Endothelial cell of umbilical vein (primary cell): ENCODE measurements around the gene OR1N2. TPM values are rescaled to one million over a fixed set of nuclear protein-coding genes. Genes with fewer than 3 reads are reported as not detected.

Experiments
- BruUV-seq: library from RNA; stranded (reverse); fragments of 400-500 nt; replicated peaks from 2 replicates; lab custom pipeline; 2021; lab: Mats Ljungman, UMichigan
- CTCF ChIA-PET: fragments of 300-600, 350-600 bp; sonication (Branson Sonifier 250); formaldehyde crosslinking; loops from one replicate; lab custom pipeline; 2021; ENCODE audit warnings: antibody characterized with exemption, inconsistent platforms; lab: Charles Lee
- POLR2A ChIA-PET: fragments of 300-600, 350-600 bp; sonication (Branson Sonifier 250); formaldehyde crosslinking; loops from one replicate; lab custom pipeline; 2021; ENCODE audit warnings: antibody characterized with exemption, inconsistent platforms; lab: Charles Lee
- DNase-seq: peaks from one replicate; pipeline ENCODE4 v3.0.0-alpha.2; 2011; ENCODE audit warnings: low read depth, low spot score
- FAIRE-seq: peaks from 2 replicates; lab custom pipeline; 2011; peaks lifted over from hg19 to GRCh38; lab: Jason Lieb, UNC
- H2AFZ ChIP-seq: 2 replicates; pipeline ENCODE4 v1.6.0; 2012; ENCODE audit warnings: low read depth, low read length, control low read depth, inconsistent platforms
- H3K27ac ChIP-seq: 2 replicates; pipeline ENCODE4 v1.5.1; 2011; ENCODE audit warnings: low read depth, mild to moderate bottlenecking, control low read depth, low read length, moderate library complexity; ENCODE audit not compliant: insufficient read depth
- H3K27me3 ChIP-seq, 2 experiments: 2 replicates each; pipeline versions ENCODE4 v1.6.0 to v1.6.1; 2011; ENCODE audit warnings: low read length in 2 of 2, mixed read lengths in 1 of 2; ENCODE audit not compliant: control insufficient read depth in 2 of 2, insufficient read depth in 2 of 2
- H3K36me3 ChIP-seq, 2 experiments: 2 replicates in 1 of 2; 3 replicates in 1 of 2; pipeline ENCODE4 v1.5.1; 2011; ENCODE audit warnings: low read length in 2 of 2, mild to moderate bottlenecking in 1 of 2, moderate library complexity in 1 of 2; ENCODE audit not compliant: control insufficient read depth in 2 of 2, insufficient read depth in 2 of 2; ENCODE audit errors: extremely low read depth in 1 of 2
- H3K4me1 ChIP-seq: 3 replicates; pipeline ENCODE4 v1.5.1; 2011; ENCODE audit warnings: mild to moderate bottlenecking, low read length; ENCODE audit not compliant: control insufficient read depth, insufficient read depth; ENCODE audit errors: extremely low read depth
- H3K4me2 ChIP-seq: 2 replicates; pipeline ENCODE4 v1.6.1; 2011; ENCODE audit warnings: low read length, control low read depth, mixed read lengths; ENCODE audit not compliant: insufficient read depth
- H3K4me3 ChIP-seq, 3 experiments: fragments of 200-600 bp in 1 of 3; sonication (generic), shearing (Covaris generic) in 1 of 3; replicated peaks in 1 of 3; 2 replicates each; pipeline ENCODE4 v1.5.1; 2011 to 2016; ENCODE audit warnings: control low read depth in 3 of 3, low read length in 3 of 3, mild to moderate bottlenecking in 2 of 3, inconsistent platforms in 1 of 3, low read depth in 1 of 3, moderate library complexity in 1 of 3; ENCODE audit not compliant: insufficient read depth in 1 of 3
- H3K79me2 ChIP-seq: 2 replicates; pipeline ENCODE4 v1.6.0; 2012; ENCODE audit warnings: low read length, inconsistent platforms; ENCODE audit not compliant: control insufficient read depth, insufficient read depth
- H3K9ac ChIP-seq: replicated peaks from 2 replicates; pipeline ENCODE3; 2011; ENCODE audit warnings: low read length, control low read depth; ENCODE audit not compliant: insufficient read depth; ENCODE audit errors: extremely low read depth
- H3K9me1 ChIP-seq: replicated peaks from 3 replicates; pipeline ENCODE4 v1.6.0; 2011; ENCODE audit warnings: mild to moderate bottlenecking, low read length; ENCODE audit not compliant: control insufficient read depth, insufficient read depth; ENCODE audit errors: extremely low read depth
- H3K9me3 ChIP-seq: replicated peaks from 2 replicates; pipeline ENCODE4 v1.5.1; 2012; ENCODE audit warnings: low read length, inconsistent platforms; ENCODE audit not compliant: control insufficient read depth, insufficient read depth
- H4K20me1 ChIP-seq: replicated peaks from 2 replicates; pipeline ENCODE3; 2011; ENCODE audit warnings: mild to moderate bottlenecking, low read length; ENCODE audit not compliant: control insufficient read depth, insufficient read depth; ENCODE audit errors: extremely low read depth
- EZH2 ChIP-seq: IDR thresholded peaks from 2 replicates; pipeline ENCODE4 v1.6.1; 2012; ENCODE audit warnings: borderline replicate concordance, low read depth, mild to moderate bottlenecking, moderate library complexity, low read length, inconsistent platforms; ENCODE audit not compliant: severe bottlenecking
- FOS ChIP-seq: IDR thresholded peaks from 2 replicates; pipeline ENCODE4 v1.6.1; 2011; ENCODE audit warnings: mild to moderate bottlenecking, low read length, moderate library complexity, borderline replicate concordance; ENCODE audit not compliant: insufficient read depth
- GATA2 ChIP-seq: IDR thresholded peaks from 2 replicates; pipeline ENCODE4 v1.7.0; 2011; ENCODE audit warnings: low read depth, mild to moderate bottlenecking, moderate library complexity, mixed read lengths, low read length; ENCODE audit not compliant: insufficient read length, insufficient read depth
- JUN ChIP-seq: IDR thresholded peaks from 2 replicates; pipeline ENCODE4 v1.6.1; 2011; ENCODE audit warnings: borderline replicate concordance, low read depth; ENCODE audit not compliant: insufficient read length, insufficient read depth
- MAX ChIP-seq: IDR thresholded peaks from 2 replicates; pipeline ENCODE4 v1.6.1; 2011; ENCODE audit not compliant: insufficient read depth, insufficient read length
- MYC ChIP-seq: IDR thresholded peaks from one replicate; pipeline ENCODE4 v1.6.1; 2011; ENCODE audit warnings: mild to moderate bottlenecking, low read depth, low read length
- POLR2A ChIP-seq: IDR thresholded peaks from 2 replicates; pipeline ENCODE4 v1.6.1; 2012; ENCODE audit warnings: low read depth, mild to moderate bottlenecking, control low read depth, low read length
- POLR2AphosphoS5 ChIP-seq: IDR thresholded peaks from 2 replicates; pipeline ENCODE4 v1.6.1; 2012; ENCODE audit warnings: low read depth, mild to moderate bottlenecking, control low read depth, low read length, moderate library complexity; ENCODE audit not compliant: insufficient read depth
- dilution Hi-C: fragments of 300-500 bp; cut with MboI; formaldehyde crosslinking; loops from one replicate; pipeline ENCODE4 v1.15.0; 2019; ENCODE audit warnings: low sequenced_read_pairs; ENCODE audit not compliant: extremely low pct_ligation_motif_present
- intact Hi-C: fragments of 100-400 bp; cut with micrococcal nuclease; formaldehyde crosslinking; loops from one replicate; pipeline ENCODE4 v1.10.0; 2022
- polyA plus RNA-seq, 4 experiments: library from polyadenylated mRNA; depleted of rRNA in 3 of 4; stranded (reverse) in 3 of 4; unstranded in 1 of 4; fragments of >200 nt; gene quantifications; 2 replicates each; pipeline versions ENCODE4 v1.2.1 to v1.2.3, GENCODE V29; 2011 to 2012; ENCODE audit warnings: missing spikeins in 1 of 4
- total RNA-seq: library from RNA; stranded (reverse); gene quantifications from 2 replicates; pipeline ENCODE4 v1.2.3, GENCODE V29; 2021
- TF ChIP-seq, protein P1 (sequence below), 2 donors: IDR thresholded peaks; 1 replicate in 1 of 2; 2 replicates in 1 of 2; pipeline ENCODE4 v1.5.1; 2011; ENCODE audit warnings: low read length in 2 of 2, mild to moderate bottlenecking in 2 of 2, moderate library complexity in 2 of 2, control low read depth in 1 of 2, inconsistent platforms in 1 of 2, low read depth in 1 of 2; ENCODE audit not compliant: insufficient read depth in 1 of 2; ENCODE audit errors: extremely low read depth in 1 of 2

OR1N2 gene
- total and polyA plus RNA-seq, 2 donors (not counting 3 experiments of a cell fraction or from before 2014, with no cell fraction given), result not detected

DNA sequence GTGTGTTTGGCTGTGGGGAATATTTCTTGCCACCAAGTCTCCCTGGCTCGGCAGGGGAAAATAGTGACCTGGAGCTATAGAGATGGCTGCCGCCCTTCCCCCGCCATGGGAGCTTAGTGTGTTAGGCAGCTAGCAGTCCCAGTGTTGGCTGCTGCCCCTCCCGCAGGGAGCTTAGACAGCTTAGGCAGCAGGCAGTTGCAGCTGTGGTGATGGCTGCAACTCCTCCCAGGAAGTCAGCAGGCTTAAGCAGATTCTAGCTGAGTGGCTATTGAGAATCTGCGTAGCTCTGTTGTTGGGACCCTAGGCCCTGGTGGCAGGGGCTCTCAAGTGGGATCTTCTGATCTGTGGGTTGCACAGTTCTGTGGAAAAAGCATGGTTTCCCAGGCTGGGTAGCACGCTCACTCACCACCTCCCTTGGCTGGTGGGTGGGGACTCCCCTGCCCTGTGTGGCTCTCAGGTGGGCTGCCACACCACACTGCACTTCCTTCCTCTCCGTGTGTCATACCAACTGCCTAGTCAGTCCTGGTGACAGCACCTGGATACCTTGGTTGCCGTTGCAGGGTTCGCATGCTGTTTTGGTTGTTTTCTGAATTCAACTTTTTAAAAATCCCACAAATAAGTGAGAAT, 9.3 kb downstream of the OR1N2 start:
- H3K27me3 ChIP-seq, result no peaks in the 10 kb centered on the region
- H3K4me1 ChIP-seq, result no peaks in the 10 kb centered on the region
- no peaks in the 10 kb centered on the region for H3K36me3 ChIP-seq
- H3K27ac ChIP-seq, result no peak overlapping the region
- TF ChIP-seq GATA2 (no peak), EZH2 (no peak), MAX (no peak), POLR2A (no peak)
- no peaks in the 10 kb centered on the region for H4K20me1 ChIP-seq
- H3K9ac ChIP-seq, result no peak overlapping the region
- H3K9me1 ChIP-seq, result no peaks in the 10 kb centered on the region
- BruUV-seq, result no TSS peak
- H3K4me2 ChIP-seq, result no peak overlapping the region
- H3K4me3 ChIP-seq, result no peak overlapping the region
- no peaks in the 10 kb centered on the region for H3K9me3 ChIP-seq
- dilution Hi-C loops, result no loop called here
- no peak overlapping the region for H2AFZ ChIP-seq
- intact Hi-C loops, result no loop called here
- POLR2A ChIA-PET, result no interaction called here
- CTCF ChIA-PET, result no interaction called here
- no peaks in the 10 kb centered on the region for H3K79me2 ChIP-seq
- DNase-seq, result no peak
- FAIRE-seq, result no peak

DNA sequence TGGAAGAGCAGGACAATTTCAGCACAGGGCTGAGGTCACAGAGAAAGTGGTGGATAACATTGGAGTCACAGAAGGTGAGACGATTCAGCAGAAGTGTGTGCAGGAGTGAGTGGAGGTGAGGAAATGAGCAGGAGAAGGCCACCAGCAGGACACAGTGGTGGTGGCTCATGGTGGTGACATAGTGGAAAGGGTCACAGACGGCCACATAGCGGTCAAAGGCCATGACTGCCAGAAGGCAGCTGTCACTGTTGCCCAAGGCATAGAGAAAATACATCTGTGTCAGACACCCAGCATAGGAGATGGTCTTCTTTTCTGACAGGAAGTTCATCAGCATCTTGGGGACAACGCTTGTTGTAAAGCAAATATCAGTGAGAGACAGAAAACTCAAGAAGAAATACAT, 15.0 kb downstream of the OR1N2 start:
- DNase-seq, result no peak
- H3K9me3 ChIP-seq, result no peaks in the 10 kb centered on the region
- H3K79me2 ChIP-seq, result no peaks in the 10 kb centered on the region
- H3K27ac ChIP-seq, result no peak overlapping the region
- no peaks in the 10 kb centered on the region for H3K36me3 ChIP-seq
- FAIRE-seq, result no peak
- H2AFZ ChIP-seq, result no peak overlapping the region
- no peaks in the 10 kb centered on the region for H4K20me1 ChIP-seq
- POLR2A ChIA-PET, result no interaction called here
- H3K27me3 ChIP-seq, result no peaks in the 10 kb centered on the region
- no TSS peak for BruUV-seq
- intact Hi-C loops (no loop called here), dilution Hi-C loops (no loop called here)
- H3K9ac ChIP-seq, result no peak overlapping the region
- CTCF ChIA-PET, result interaction anchor here (0.8 kb wide), 1 partner anchor 9 kb away, joined by 3 read pairs; no protein-coding TSS in a partner anchor
- H3K9me1 ChIP-seq, result no peaks in the 10 kb centered on the region
- no peak overlapping the region for H3K4me3 ChIP-seq
- TF ChIP-seq POLR2AphosphoS5 (no peak), GATA2 (no peak), MAX (no peak), FOS (no peak), JUN (no peak), EZH2 (no peak), POLR2A (no peak), MYC (no peak)
- TF ChIP-seq, protein P1, sequence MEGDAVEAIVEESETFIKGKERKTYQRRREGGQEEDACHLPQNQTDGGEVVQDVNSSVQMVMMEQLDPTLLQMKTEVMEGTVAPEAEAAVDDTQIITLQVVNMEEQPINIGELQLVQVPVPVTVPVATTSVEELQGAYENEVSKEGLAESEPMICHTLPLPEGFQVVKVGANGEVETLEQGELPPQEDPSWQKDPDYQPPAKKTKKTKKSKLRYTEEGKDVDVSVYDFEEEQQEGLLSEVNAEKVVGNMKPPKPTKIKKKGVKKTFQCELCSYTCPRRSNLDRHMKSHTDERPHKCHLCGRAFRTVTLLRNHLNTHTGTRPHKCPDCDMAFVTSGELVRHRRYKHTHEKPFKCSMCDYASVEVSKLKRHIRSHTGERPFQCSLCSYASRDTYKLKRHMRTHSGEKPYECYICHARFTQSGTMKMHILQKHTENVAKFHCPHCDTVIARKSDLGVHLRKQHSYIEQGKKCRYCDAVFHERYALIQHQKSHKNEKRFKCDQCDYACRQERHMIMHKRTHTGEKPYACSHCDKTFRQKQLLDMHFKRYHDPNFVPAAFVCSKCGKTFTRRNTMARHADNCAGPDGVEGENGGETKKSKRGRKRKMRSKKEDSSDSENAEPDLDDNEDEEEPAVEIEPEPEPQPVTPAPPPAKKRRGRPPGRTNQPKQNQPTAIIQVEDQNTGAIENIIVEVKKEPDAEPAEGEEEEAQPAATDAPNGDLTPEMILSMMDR (IDR thresholded peaks at IDR 0.05; ENCODE audit: extremely low read depth in 1 of 2, insufficient read depth in 1 of 2, low read depth in 1 of 2, low read length in 2 of 2), result no peak
- H3K4me2 ChIP-seq, result no peak overlapping the region
- no peaks in the 10 kb centered on the region for H3K4me1 ChIP-seq
